ENCODE measurements around the gene DHX58.

The DHX58 gene

GRCh38 chr17:42111265-42111636 lies 1.3 kb downstream of the DHX58 start:
- in situ Hi-C loops (cut with HindIII; ENCODE audit: low sequenced_read_pairs), result no loop called here

- in situ Hi-C loops (cut with HindIII; ENCODE audit: low sequenced_read_pairs), result no loop called here
Measured at GRCh38 chr17:42110301-42111264, 1.9 kb downstream of the DHX58 start.

GRCh38 chr17:42109086-42109485 lies 3.4 kb downstream of the DHX58 start:
- in situ Hi-C loops (cut with HindIII; ENCODE audit: low sequenced_read_pairs), result no loop called here

GRCh38 chr17:42107597-42108576 lies 4.6 kb downstream of the DHX58 start:
- in situ Hi-C loops (cut with HindIII; ENCODE audit: low sequenced_read_pairs), result no loop called here

GRCh38 chr17:42107124-42107523 lies 5.4 kb downstream of the DHX58 start:
- in situ Hi-C loops (cut with HindIII; ENCODE audit: low sequenced_read_pairs), result no loop called here

GRCh38 chr17:42106009-42106408 lies 6.5 kb downstream of the DHX58 start:
- in situ Hi-C loops (cut with HindIII; ENCODE audit: low sequenced_read_pairs), result no loop called here

GRCh38 chr17:42104264-42104663 lies 8.2 kb downstream of the DHX58 start:
- in situ Hi-C loops (cut with HindIII; ENCODE audit: low sequenced_read_pairs), result no loop called here

- in situ Hi-C loops (cut with HindIII; ENCODE audit: low sequenced_read_pairs), result no loop called here
Measured at GRCh38 chr17:42103221-42103954, 9.1 kb downstream of the DHX58 start.

GRCh38 chr17:42101513-42102292 lies 10.8 kb downstream of the DHX58 start:
- in situ Hi-C loops (cut with HindIII; ENCODE audit: low sequenced_read_pairs), result no loop called here

GRCh38 chr17:42098730-42099399 lies 13.6 kb downstream of the DHX58 start:
- in situ Hi-C loops (cut with HindIII; ENCODE audit: low sequenced_read_pairs), result no loop called here

GRCh38 chr17:42097691-42098631 lies 14.6 kb downstream of the DHX58 start, which contains the start of gene ZNF385C:
ZNF385C (minus strand) TSS chr17:42098473; CDS start chr17:42063056, 35,417 bp downstream.
- in situ Hi-C loops (cut with HindIII; ENCODE audit: low sequenced_read_pairs), result no loop called here

GRCh38 chr17:42096360-42097111 lies 16.0 kb downstream of the DHX58 start:
- in situ Hi-C loops (cut with HindIII; ENCODE audit: low sequenced_read_pairs), result no loop called here

- in situ Hi-C loops (cut with HindIII; ENCODE audit: low sequenced_read_pairs), result no loop called here
Measured at GRCh38 chr17:42094375-42095069, 18.0 kb downstream of the DHX58 start.

GRCh38 chr17:42092939-42093338 lies 19.6 kb downstream of the DHX58 start:
- in situ Hi-C loops (cut with HindIII; ENCODE audit: low sequenced_read_pairs), result no loop called here

- in situ Hi-C loops (cut with HindIII; ENCODE audit: low sequenced_read_pairs), result no loop called here
Measured at GRCh38 chr17:42090964-42091790, 21.3 kb downstream of the DHX58 start.

GRCh38 chr17:42088736-42089135 lies 23.8 kb downstream of the DHX58 start:
- in situ Hi-C loops (cut with HindIII; ENCODE audit: low sequenced_read_pairs), result no loop called here
